Bronchial epithelial cell (primary cell): Measurements from ENCODE around the gene KIF3A. TPM values are rescaled to one million over a fixed set of nuclear protein-coding genes. Genes with fewer than 3 reads are reported as not detected.

Experiments used
- DNase-seq: peaks from one replicate; pipeline ENCODE4 v3.0.0-alpha.2; 2010; ENCODE audit warnings: low read depth
- FAIRE-seq: peaks from 2 replicates; lab custom pipeline; 2011; peaks lifted over from hg19 to GRCh38; lab: Jason Lieb, UNC
- H3K27me3 ChIP-seq: 2 replicates; pipeline ENCODE4 v1.5.1; 2011; ENCODE audit warnings: low read length; ENCODE audit not compliant: control insufficient read depth, insufficient read depth
- H3K36me3 ChIP-seq: 2 replicates; pipeline ENCODE4 v1.5.1; 2011; ENCODE audit warnings: low read length; ENCODE audit not compliant: control insufficient read depth, insufficient read depth
- H3K4me3 ChIP-seq: 2 replicates; pipeline ENCODE4 v1.5.1; 2011; ENCODE audit warnings: mild to moderate bottlenecking, low read depth, low read length, control low read depth
- total RNA-seq: library from RNA; depleted of rRNA; stranded (reverse); fragments of >200 nt; gene quantifications from 2 replicates; pipeline ENCODE4 v1.2.1, GENCODE V29; 2014
- TF ChIP-seq, protein P1 (sequence below): IDR thresholded peaks from 2 replicates; pipeline ENCODE4 v1.5.1; 2011; ENCODE audit warnings: mild to moderate bottlenecking, moderate library complexity, low read length, control low read depth, inconsistent platforms; ENCODE audit not compliant: insufficient read depth, severe bottlenecking

The KIF3A gene
- total RNA-seq, 1 donor from 2014 or later, result 6.8 TPM

- H3K27me3 ChIP-seq, result no peaks in the 10 kb centered on the region
- TF ChIP-seq, protein P1, sequence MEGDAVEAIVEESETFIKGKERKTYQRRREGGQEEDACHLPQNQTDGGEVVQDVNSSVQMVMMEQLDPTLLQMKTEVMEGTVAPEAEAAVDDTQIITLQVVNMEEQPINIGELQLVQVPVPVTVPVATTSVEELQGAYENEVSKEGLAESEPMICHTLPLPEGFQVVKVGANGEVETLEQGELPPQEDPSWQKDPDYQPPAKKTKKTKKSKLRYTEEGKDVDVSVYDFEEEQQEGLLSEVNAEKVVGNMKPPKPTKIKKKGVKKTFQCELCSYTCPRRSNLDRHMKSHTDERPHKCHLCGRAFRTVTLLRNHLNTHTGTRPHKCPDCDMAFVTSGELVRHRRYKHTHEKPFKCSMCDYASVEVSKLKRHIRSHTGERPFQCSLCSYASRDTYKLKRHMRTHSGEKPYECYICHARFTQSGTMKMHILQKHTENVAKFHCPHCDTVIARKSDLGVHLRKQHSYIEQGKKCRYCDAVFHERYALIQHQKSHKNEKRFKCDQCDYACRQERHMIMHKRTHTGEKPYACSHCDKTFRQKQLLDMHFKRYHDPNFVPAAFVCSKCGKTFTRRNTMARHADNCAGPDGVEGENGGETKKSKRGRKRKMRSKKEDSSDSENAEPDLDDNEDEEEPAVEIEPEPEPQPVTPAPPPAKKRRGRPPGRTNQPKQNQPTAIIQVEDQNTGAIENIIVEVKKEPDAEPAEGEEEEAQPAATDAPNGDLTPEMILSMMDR, result no peak
These were observed 4.8 kb upstream of the KIF3A start for GRCh38 chr5:132742158-132742557.

GRCh38 chr5:132739232-132739631 lies 1.9 kb upstream of the KIF3A start:
- H3K4me3 ChIP-seq, result no peak overlapping the region
- no peaks in the 10 kb centered on the region for H3K36me3 ChIP-seq
- no peaks in the 10 kb centered on the region for H3K27me3 ChIP-seq
- FAIRE-seq, result no peak
- TF ChIP-seq, protein P1, result no peak
- DNase-seq, result no peak

More at GRCh38 chr5:132742158-132742557, 4.8 kb upstream of the KIF3A start:
- no peak for FAIRE-seq
- no peak for DNase-seq
- H3K36me3 ChIP-seq, result no peaks in the 10 kb centered on the region
- H3K4me3 ChIP-seq, result no peak overlapping the region

DNA sequence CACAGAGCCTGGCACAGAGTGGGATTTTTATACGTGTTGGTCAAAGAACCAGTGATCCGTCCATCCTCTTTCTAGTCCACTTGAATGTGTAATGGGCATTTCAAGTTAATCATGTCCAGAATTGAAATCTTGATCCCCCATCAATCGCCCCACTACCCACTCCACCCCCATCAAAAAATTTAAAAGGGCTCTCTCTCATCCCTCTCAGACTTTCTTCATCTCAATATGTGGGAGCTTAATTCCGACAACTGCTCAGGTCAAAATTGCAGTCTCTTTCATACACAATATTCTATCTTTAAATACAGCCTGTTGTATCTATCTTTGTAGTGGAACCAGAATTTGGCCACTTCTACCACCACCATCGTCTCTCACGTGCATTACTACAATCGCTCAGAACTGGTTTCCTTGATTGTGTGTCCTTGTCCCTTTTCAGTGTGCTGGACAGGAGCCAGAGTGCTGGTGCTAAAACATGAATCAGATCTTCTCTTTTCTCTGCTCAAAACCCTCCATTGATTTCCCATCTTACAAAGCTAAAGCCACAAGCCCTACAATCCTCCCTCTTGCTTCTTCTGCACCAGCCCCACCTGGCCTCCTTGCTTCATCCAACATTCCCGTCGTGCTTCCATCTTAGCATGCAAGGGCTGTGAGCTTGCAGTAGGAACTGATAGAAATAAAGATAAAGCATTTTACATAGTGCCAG lies 786 bp upstream of the KIF3A start:
- no peaks in the 10 kb centered on the region for H3K36me3 ChIP-seq
- DNase-seq (no peak), FAIRE-seq (no peak)
- H3K4me3 ChIP-seq, result no peak overlapping the region
- TF ChIP-seq, protein P1, result no peak
- no peaks in the 10 kb centered on the region for H3K27me3 ChIP-seq

GRCh38 chr5:132734687-132735086 lies 2.7 kb downstream of the KIF3A start:
- H3K36me3 ChIP-seq, result no peaks in the 10 kb centered on the region
- H3K27me3 ChIP-seq, result no peaks in the 10 kb centered on the region
- DNase-seq (no peak), FAIRE-seq (no peak)
- no peak overlapping the region for H3K4me3 ChIP-seq
- TF ChIP-seq, protein P1, result no peak

DNA sequence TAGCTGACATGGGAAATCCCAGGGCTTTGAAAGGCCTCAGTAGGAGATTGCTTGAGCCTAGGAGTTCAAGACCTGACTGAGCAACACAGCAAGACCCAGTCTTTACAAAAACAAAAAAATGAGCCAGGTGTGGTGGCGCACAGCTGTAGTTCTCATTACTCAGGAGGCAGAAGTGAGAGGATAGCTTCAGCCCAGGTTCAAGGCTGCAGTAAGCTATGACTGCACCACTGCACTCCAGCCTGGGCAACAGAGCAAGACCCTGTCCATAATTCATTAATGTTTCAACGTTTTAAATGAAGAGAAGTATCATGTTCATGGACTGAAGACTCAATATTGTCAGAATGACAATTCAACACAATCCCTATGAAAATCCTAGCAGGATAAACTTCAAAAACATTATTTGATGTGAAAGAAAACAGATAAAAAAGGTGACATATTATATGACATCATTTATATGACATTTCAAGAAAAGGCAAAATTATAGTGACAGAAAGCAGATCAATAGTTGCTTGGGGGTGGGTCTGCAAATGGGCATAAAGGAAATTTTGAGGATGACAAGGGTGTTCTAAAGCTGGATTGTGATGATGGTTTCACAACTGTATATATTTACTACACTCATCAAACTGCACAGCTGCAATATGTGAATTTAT lies 3.7 kb downstream of the KIF3A start:
- DNase-seq, result no peak
- FAIRE-seq, result no peak
- Histone ChIP-seq H3K27me3 (no peaks in the 10 kb centered on the region), H3K36me3 (no peaks in the 10 kb centered on the region), H3K4me3 (no peak overlapping the region)
- TF ChIP-seq, protein P1, result no peak
